HG03064 (cell line): Measurements from ENCODE around the gene IZUMO1R.
"Not testable (repeated sequence)": the region's sequence is repeated elsewhere in the genome, so short reads cannot be mapped to it uniquely, and the experiment has no call there.

Source experiments
- ATAC-seq: cut with Tn5 transposase; IDR thresholded peaks from one replicate; pipeline ENCODE4 v1.9.1; 2021; ENCODE audit warnings: low read depth; ENCODE audit not compliant: unreplicated experiment

IZUMO1R gene

GRCh38 chr11:94303966-94304958, at the start of gene IZUMO1R:
Gene IZUMO1R, plus strand, starts transcription at chr11:94304580. Its CDS starts 1,057 bp downstream, at chr11:94305637.
- ATAC-seq: no peak

DNA sequence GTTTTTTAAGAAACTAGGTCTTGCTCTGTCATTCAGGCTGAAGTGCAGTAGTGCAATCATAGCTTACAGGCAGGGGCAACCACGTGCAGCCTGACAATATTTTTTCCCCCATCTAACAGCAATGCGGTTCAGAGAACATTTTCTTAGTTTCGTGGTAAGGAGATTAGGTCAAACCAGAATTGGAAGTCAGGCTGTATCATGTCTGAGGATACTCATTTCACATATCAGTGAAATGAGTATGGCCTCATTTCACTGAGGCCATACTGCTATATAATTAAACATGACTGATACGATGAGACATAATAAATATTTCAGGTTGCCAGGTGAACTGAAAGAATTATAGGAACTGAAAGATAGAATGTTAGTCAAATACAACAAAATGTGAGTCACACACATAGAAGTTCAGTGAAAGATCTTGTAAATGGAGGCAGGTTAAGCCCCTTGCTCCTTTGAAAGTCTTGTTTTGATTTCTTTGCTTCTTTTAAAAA, 32.5 kb upstream of the IZUMO1R start:
- peak; percentile 88 for ATAC-seq

GRCh38 chr11:94272738-94273313, 31.6 kb upstream of the IZUMO1R start:
- ATAC-seq: no peak

DNA sequence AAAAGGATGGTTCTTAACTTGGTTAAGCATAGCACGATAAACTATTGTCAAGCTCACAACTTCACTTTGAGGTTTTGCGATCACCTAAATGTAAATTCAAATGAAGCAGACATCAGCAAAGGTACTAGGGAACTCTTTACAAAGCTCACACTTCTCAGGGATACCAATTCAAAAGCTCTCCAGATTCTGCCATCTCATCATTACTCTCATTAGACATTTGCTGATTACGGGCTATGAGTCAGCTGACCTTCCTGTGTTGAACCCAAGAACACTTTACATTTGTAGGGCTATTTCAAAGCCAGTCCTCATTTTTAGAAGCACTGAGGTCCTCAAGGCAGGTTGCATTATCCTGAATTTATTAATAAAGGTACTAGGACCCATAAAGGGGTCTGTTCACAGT, 28.4 kb upstream of the IZUMO1R start:
- no peak for ATAC-seq

- no peak for ATAC-seq
Observed at GRCh38 chr11:94276943-94277342, 27.4 kb upstream of the IZUMO1R start.

DNA sequence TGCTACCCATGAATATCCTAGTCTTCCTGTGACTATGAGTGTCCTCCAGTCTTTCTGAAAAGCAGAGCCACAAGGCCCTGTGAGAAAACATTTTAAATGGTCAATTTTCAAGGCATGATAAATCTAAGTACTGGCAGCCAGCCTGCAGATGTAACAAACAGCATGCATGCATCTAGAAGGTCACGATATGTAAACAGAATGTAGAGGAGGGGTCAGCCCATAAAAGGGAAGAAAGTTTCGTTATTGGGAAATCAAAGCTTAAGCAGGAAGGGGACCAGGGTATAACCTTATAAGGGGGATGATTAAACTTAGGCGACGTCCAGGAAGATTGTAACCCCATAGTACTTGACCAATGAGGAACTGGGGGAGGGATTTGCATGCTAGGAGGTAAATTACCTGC, 26.2 kb upstream of the IZUMO1R start:
- ATAC-seq: not testable (repeated sequence)

GRCh38 chr11:94279996-94280395, 24.4 kb upstream of the IZUMO1R start:
- no peak for ATAC-seq

DNA sequence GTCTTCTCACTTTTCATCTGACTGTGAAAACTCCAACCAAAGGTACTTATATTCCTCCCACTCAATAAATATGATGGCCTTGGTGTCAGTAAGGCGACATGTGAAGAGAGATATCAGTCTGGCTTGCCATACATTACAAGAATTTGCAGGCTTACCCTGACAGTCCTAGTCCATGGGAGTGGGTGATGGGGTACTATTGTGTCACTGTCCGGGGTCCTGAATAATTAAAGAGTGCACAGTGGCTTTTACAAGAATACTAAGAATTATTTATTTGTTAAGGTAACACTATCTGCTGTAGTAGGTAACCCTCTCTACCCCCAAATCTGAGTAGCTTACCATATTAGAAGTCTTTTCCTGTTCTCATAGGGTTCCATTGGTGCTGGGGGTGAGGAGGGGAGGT, 23.1 kb upstream of the IZUMO1R start:
- no peak for ATAC-seq

DNA sequence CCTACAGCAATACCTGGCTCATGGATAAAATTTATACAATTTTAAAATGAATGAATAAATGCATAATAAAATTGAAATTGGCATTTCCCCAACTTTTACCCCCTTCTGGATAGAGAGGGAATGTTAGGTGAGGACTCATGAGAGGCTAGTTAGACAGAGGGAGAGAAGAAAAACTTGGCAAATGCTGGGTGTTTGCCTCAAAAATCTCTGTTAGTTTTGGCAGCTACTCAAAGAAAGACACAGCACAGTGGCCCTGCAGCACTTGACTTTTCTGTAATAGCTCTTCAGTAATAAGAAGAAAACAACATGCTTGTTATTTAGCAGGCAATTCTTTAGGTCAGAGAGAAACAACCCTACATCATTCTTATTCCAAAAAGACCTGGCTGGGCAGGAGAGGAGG, 20.7 kb upstream of the IZUMO1R start:
- ATAC-seq: no peak

DNA sequence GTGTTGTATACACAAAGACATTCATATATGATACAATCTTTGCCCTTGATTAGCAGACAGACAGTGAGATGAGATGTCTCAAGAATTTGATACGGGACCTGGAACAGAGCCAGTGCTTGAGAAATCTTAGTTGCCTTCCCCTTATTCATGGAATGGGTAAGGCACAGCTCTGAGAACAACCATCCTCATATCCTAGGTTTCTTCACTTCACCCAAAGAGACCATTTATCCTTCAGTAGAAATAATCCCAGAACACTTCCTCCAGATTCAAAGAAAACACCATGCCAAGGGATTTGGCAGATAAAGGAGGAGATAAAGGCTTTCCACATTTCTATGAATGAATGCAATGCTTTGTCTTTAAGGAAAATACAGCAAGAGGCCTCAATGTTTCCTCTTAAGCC, 8.8 kb upstream of the IZUMO1R start:
- no peak for ATAC-seq

- no peak for ATAC-seq
Observed at GRCh38 chr11:94297985-94298576, 6.3 kb upstream of the IZUMO1R start.

- ATAC-seq: no peak
Observed at GRCh38 chr11:94302776-94303175, 1.6 kb upstream of the IZUMO1R start.

DNA sequence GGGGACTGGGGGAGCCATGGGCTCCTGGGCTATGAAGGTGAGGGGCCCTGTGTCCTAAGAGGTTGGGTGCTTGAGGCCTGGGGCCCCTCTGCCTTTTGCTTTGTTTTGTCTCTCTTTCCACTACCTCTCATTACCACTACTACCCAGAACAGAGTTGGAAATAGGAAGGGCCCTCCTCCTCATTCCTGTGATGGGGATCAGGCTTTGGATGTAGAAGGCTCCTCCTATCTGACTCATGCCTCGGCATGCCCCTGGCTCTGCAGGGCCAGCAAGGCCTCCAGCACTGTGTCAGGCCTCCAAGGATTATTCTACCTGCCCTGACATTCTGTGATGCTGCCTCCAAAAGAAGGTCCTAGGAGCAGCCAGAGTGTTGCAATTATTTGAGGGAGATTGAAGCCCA, 766 bp downstream of the IZUMO1R start:
- no peak for ATAC-seq

GRCh38 chr11:94307101-94307791, 2.9 kb downstream of the IZUMO1R start:
- no peak for ATAC-seq

GRCh38 chr11:94308024-94308423, 3.6 kb downstream of the IZUMO1R start:
- ATAC-seq: no peak

DNA sequence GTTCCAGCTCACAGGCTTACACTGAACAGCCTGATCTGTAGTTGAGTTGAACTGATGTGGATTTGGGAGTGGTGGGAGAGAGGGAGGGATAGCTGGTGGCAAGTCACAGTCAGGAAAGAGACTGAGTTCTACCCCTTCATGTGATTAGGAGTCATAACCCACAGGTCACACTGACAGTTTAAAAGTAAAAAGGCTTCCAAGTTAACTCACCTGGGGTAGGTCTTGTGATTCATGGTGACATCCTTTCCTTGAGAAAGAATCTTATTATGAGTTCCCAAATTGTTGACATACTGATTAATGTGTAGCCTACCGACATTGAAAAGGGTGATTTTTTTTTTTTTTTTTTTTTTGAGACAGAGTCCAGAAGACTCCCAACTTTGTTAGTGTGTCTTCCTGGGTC, 5.4 kb downstream of the IZUMO1R start:
- ATAC-seq: no peak

- ATAC-seq: no peak
Observed at GRCh38 chr11:94310191-94310875, 6.0 kb downstream of the IZUMO1R start.

DNA sequence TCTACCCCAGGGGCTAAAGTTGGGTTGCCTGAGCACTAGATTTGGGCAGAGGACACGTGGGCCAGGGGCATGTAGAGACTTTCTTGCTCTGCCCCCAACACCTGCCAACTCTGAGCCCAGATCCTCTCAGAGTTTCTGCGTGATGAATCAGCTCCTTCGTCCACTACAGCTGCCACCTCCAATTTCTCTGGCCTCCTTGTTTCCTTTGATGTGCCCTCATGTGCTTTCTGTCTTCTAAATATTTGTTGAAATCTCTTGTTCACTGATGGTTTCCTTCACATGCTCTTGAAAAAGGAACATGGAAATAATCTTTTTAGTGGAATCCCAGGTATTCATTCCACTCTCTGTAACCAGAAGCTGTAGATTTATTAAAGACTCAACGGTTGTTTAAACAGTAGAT, 8.0 kb downstream of the IZUMO1R start:
- ATAC-seq: no peak

DNA sequence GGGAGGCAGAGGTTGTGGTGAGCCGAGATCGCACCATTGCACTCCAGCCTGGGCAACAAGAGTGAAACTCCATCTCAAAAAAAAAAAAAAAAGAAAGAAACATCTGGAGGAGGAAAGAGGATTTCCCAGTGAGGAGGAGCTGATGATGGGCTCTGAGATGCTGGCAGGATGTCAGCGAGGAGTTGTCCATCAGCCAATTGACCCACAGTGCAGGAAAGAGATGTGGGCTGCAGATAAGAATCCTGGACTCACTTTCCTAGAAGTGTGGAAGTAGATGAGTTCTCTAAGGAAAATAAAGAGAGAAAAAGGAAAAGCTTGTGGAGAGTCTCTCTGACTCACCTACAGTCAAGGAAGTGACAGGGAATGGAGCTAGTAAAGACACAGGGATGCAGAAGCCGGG, 9.7 kb downstream of the IZUMO1R start:
- ATAC-seq: no peak

GRCh38 chr11:94315664-94316063, 11.3 kb downstream of the IZUMO1R start:
- ATAC-seq: no peak
